Lower leg skin (tissue), 3 donors: Measurements from ENCODE around the gene PRSS36.

Experiments used
- POLR2A ChIP-seq, 2 donors: fragments of 450-650 bp; IDR thresholded peaks; one replicate each; pipeline ENCODE4 v1.6.1; 2016 to 2017; ENCODE audit warnings: antibody characterized with exemption in 2 of 2, mild to moderate bottlenecking in 1 of 2, moderate library complexity in 1 of 2
- TF ChIP-seq, protein P1 (sequence below), 3 donors: fragments of 450-650 bp; IDR thresholded peaks; one replicate each; pipeline ENCODE4 v1.5.1; 2016; ENCODE audit warnings: antibody characterized with exemption in 3 of 3, mild to moderate bottlenecking in 3 of 3, moderate library complexity in 2 of 3

DNA sequence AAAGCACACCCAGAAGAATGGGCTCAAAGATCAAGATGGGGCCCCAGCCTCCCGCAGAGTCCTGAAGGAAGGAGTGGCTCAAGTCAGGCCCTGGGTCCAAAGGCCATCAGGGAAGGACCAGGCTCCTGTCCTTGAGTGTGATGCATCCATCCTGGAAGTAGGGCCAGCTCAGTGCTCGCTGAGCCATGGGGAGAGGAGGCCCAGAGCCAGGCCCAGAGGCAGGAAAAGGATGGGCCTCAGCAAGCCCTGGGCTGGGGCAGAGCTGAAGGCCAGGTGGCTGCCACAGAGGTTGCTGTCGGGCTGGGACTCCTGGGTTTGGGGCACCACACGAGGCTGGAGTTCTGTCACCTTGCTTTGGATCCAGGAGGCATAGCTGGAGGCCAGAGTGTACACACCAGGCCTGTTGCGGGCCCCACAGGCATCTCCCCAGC lies 18.0 kb downstream of the PRSS36 start:
- no peak for TF ChIP-seq POLR2A (IDR thresholded peaks at IDR 0.05)
- TF ChIP-seq, protein P1, sequence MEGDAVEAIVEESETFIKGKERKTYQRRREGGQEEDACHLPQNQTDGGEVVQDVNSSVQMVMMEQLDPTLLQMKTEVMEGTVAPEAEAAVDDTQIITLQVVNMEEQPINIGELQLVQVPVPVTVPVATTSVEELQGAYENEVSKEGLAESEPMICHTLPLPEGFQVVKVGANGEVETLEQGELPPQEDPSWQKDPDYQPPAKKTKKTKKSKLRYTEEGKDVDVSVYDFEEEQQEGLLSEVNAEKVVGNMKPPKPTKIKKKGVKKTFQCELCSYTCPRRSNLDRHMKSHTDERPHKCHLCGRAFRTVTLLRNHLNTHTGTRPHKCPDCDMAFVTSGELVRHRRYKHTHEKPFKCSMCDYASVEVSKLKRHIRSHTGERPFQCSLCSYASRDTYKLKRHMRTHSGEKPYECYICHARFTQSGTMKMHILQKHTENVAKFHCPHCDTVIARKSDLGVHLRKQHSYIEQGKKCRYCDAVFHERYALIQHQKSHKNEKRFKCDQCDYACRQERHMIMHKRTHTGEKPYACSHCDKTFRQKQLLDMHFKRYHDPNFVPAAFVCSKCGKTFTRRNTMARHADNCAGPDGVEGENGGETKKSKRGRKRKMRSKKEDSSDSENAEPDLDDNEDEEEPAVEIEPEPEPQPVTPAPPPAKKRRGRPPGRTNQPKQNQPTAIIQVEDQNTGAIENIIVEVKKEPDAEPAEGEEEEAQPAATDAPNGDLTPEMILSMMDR (IDR thresholded peaks at IDR 0.05) = no peak
